Embryonic facial prominence (tissue), 1 donor: ENCODE results near the gene BCAR1.

Experiments used
- DNase-seq: peaks from one replicate; pipeline ENCODE4 v3.0.0-alpha.2; 2016; ENCODE audit errors: extremely low spot score

The BCAR1 gene

GRCh38 chr16:75203667-75204409 is 47.6 kb downstream of the BCAR1 start:
- DNase-seq, result no peak

GRCh38 chr16:75203096-75203495 is 48.3 kb downstream of the BCAR1 start:
- no peak for DNase-seq

GRCh38 chr16:75202069-75202590 is 49.3 kb downstream of the BCAR1 start:
- DNase-seq, result no peak

GRCh38 chr16:75198135-75198600 is 53.3 kb downstream of the BCAR1 start:
- no peak for DNase-seq

- DNase-seq, result no peak
Observed at GRCh38 chr16:75197522-75198134, 53.8 kb downstream of the BCAR1 start.

- no peak for DNase-seq
Observed at GRCh38 chr16:75196836-75197235, 54.6 kb downstream of the BCAR1 start.

GRCh38 chr16:75195811-75196790 is 55.3 kb downstream of the BCAR1 start:
- DNase-seq, result no peak

GRCh38 chr16:75193730-75194444 is 57.5 kb downstream of the BCAR1 start:
- DNase-seq, result no peak

GRCh38 chr16:75193265-75193650 is 58.2 kb downstream of the BCAR1 start:
- DNase-seq, result no peak

GRCh38 chr16:75192606-75193264 is 58.7 kb downstream of the BCAR1 start:
- DNase-seq, result no peak

- DNase-seq, result no peak
Observed at GRCh38 chr16:75189638-75190245, 61.7 kb downstream of the BCAR1 start.

GRCh38 chr16:75188832-75189477 is 62.5 kb downstream of the BCAR1 start:
- DNase-seq, result no peak

- DNase-seq, result no peak
Observed at GRCh38 chr16:75181630-75182029, 69.8 kb downstream of the BCAR1 start.

- no peak for DNase-seq
Observed at GRCh38 chr16:75179208-75179607, 72.2 kb downstream of the BCAR1 start.
